ENCODE data around the gene PALMD.
A peak's percentile ranks its signal among the peaks of the same experiment; 100 is the strongest.

Gene PALMD

DNA sequence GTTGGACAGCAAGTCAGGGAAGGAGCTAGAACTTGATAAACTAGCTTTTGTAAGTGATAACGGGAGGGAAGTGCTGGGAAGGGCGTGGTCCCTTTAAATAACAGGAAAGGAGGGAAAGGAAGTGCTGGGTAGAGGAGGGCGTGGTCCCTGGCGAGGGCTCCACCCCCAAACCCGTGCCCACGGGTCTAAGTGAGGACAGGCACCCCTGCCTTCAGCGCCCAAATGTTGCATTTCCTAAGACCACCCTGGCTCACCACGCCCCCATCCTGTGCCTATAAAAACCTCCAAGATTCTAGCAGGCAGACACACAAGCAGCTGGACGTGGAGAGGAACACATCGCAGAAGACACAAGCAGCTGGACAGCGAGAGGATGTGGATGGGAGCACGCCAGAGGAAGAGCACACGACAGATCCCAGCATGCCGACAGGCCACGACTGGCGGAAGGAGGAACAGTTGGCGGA, 58.5 kb downstream of the PALMD start:
- peak; percentile 62 for DNase-seq

GRCh38 chr1:99705385-99705784, 59.5 kb downstream of the PALMD start:
- DNase-seq = peak; percentile 95

DNA sequence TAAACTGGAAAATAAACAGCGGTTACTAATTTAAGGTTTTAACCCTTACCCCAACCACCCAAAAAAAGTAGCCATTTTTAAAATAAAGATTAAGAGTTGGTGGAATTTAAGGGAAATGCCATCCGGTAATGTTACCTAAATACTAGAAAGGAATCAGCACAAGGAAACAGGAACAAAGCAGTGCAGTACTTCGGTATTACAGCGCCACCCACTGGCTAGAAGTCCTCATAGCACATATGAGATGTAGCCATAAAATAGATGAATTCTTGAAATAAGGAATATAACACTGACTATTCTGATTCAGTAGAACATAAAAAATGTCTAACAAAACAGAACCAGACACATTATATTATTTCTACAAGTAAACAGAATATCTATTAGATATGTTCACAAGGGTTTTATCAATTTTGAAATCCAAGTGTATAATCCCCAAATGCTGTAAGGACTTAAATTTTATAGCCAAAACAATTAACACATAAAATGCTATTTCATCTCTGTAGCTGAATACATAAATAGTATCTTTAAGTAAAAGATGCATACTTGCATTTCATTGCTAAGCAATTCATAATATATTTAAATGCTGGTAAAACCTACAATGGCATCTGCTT, 61.7 kb downstream of the PALMD start:
- peak; percentile 87 for DNase-seq

DNA sequence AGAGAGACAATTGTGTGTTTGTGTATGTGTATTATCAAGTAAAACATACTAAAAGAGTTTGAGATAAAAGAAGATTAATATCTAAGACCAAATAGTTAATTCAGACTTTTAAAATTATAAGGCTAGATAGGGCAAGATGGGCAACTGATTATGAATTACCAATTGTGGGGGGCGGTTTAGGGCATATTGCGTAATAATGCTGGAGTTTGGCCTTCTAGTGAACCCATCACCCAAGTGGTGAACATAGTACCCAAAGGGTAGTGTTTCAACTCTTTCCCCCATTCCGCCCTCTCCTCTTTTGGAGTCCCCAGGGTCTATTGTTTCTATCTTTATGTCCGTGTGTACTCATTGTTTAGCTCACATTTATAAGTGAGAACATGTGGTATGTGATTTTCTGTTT, 65.1 kb downstream of the PALMD start:
- no peak for DNase-seq

DNA sequence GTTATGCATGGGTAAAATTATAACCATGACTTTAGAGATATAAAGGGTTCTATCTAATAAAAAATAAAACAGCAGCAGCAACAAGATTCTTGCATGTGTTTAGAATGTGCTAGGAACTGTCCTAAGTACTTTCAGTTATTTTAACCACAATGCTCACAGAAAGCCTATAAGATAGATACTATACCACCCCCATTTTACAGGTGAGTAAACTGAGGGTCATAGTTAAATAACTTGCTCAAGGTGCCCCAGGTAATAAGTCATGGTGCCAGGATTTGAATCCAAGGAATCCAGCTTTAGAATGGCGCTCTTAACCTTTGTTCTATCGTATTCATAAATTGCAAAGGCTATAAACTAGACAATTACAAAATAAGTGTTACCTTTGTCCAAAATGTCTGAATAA, 67.1 kb downstream of the PALMD start:
- no peak for DNase-seq

- DNase-seq = no peak
Observed at GRCh38 chr1:99717005-99717404, 71.1 kb downstream of the PALMD start.

- no peak for DNase-seq
Observed at GRCh38 chr1:99723251-99723650, 77.3 kb downstream of the PALMD start.

DNA sequence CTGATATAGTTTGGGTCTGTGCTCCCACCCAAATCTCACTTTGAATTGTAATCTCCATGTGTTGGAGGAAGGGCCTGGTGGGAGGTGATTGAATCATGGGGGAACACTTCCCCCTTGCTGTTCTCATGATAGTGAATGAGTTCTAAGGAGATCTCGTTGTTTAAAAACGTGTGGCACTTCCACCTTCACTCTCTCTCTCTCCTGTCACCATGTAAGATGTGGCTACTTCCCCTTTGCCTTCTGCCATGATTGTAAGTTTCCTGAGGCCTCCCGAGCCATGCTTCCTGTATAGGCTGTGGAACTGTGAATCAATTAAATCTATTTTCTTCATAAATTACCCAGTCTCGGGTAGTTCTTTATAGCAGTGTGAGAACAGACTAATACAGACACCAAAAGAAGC, 80.1 kb downstream of the PALMD start:
- DNase-seq = no peak

DNA sequence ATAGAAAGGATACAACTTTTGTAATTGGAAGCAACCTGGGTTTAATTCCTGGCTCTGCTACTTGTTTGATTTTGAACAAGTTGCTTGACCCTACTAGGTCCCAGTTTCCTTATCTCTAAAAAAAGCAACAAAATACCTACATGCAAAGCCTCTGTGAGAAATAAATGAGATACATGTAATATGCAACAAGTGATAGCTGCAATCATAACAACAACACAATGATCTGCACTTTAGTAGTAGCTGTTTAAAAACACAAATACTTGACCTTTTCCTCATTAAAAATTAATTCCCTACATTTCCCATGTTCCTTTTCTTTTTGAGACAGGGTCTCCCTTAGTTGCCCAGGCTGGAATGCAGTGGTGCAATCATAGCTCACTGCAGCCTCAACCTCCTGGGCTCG, 80.5 kb downstream of the PALMD start:
- no peak for DNase-seq

DNA sequence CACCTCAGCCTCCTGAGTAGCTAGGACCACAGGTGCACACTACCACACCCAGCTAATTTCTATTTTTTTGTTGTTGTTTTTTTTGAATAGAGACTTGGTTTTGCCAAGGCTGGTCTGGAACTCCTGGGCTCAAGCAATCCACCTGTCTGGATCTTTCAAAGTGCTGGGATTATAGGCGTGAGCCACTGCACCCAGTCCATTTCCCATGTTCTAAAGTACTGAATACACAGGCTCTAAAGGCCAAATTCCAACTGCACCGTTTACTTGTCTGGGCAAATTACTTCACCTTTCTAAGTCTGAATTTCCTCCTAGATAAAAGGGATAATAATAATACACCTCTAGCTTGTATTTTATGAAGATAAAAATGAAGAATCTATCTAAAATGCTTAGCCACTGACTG, 80.9 kb downstream of the PALMD start:
- no peak for DNase-seq

GRCh38 chr1:99727575-99728185, 81.8 kb downstream of the PALMD start:
- no peak for DNase-seq

- peak; percentile 32 for DNase-seq
Observed at GRCh38 chr1:99728494-99729235, 82.8 kb downstream of the PALMD start.

DNA sequence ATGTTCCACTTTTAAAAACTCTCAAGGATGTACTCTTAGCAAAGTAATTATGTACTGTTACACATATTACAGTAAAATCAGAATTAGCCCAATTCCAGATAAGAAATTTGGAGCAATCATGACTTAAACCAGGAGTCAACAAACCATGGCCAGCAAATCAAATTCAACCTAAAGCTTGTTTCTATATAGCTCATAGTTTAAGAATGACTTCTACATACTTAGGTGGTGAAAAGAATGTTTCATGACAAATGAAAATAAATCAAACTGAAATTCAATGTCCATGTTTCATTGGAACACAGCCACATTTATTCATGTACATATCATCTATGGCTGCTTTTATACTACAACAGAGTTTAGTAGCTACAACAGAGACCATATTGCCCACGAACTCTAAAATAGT, 85.5 kb downstream of the PALMD start:
- no peak for DNase-seq

GRCh38 chr1:99735852-99736251, 89.9 kb downstream of the PALMD start:
- no peak for DNase-seq

GRCh38 chr1:99737016-99737415, 91.1 kb downstream of the PALMD start:
- DNase-seq = peak; percentile 80

GRCh38 chr1:99738858-99739465, 93.0 kb downstream of the PALMD start:
- no peak for DNase-seq

DNA sequence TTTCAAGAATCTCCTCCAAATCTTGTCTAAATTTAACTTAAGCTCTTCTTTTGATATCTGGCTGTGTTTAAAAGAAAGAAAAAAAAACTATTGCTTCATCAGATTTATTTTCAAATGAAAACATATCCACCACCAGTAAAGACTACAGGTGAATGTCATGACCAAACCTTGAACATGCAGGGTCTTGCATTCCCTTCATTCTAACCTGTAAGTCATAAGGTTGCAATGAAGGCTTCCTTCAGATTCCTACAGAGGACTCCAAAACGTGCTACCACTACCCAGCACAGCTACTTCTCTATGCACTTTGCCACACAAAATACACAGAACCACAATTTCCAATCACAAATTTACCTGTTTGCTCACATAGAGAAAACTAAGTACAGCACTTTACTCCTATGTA, 94.2 kb downstream of the PALMD start:
- no peak for DNase-seq

Data from NCI-H1694 treated with DMSO at 0.1 percent for 48 hours (cell line).